ENCODE results near the gene DTD1.

DNA sequence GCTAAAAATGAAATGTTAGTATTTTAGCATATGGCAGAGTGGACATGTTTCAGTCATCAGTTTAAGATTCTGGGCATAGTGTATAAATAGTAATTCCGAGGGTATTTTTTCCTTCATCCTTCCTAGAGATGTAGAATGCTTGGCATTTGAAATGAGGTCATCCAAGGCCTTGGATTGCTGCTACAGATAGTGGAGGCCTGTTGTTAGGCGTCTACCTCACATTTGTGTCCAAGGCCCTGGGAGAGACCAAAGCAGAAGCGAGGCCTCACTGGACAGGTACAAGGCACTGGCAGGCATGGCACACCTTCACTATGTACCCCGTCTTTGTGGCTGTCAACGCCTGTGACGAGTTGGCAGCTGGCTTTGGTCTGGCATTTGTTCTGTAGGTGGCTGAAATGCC lies 58.0 kb downstream of the DTD1 start:
- TF ChIP-seq, protein P1, sequence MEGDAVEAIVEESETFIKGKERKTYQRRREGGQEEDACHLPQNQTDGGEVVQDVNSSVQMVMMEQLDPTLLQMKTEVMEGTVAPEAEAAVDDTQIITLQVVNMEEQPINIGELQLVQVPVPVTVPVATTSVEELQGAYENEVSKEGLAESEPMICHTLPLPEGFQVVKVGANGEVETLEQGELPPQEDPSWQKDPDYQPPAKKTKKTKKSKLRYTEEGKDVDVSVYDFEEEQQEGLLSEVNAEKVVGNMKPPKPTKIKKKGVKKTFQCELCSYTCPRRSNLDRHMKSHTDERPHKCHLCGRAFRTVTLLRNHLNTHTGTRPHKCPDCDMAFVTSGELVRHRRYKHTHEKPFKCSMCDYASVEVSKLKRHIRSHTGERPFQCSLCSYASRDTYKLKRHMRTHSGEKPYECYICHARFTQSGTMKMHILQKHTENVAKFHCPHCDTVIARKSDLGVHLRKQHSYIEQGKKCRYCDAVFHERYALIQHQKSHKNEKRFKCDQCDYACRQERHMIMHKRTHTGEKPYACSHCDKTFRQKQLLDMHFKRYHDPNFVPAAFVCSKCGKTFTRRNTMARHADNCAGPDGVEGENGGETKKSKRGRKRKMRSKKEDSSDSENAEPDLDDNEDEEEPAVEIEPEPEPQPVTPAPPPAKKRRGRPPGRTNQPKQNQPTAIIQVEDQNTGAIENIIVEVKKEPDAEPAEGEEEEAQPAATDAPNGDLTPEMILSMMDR (IDR thresholded peaks at IDR 0.05), result no peak
- TF ChIP-seq POLR2A (IDR thresholded peaks at IDR 0.05), result no peak

Measured in testis (tissue), 2 donors.